ENCODE measurements around the gene PER1.

Gene PER1

GRCh38 chr17:8145811-8146210 is 6.4 kb downstream of the PER1 start:
- Histone ChIP-seq H3K36me3 (ENCODE audit: low read length) (no peaks in the 10 kb centered on the region), H3K9me2 (replicated peaks; ENCODE audit: insufficient read depth, low read length) (no peaks in the 10 kb centered on the region), H4K20me1 (ENCODE audit: low read depth, low read length) (no peaks in the 10 kb centered on the region), H3K79me2 (ENCODE audit: insufficient read depth, low read length) (no peaks in the 10 kb centered on the region), H3K4me2 (ENCODE audit: low read depth, low read length, poor library complexity, severe bottlenecking) (no peak overlapping the region), H3K4me3 (ENCODE audit: insufficient read depth, low read length, poor library complexity, severe bottlenecking) (no peak overlapping the region), H3F3A (ENCODE audit: insufficient read depth) (no peaks in the 10 kb centered on the region), H3K27me3 (ENCODE audit: low read length) (no peaks in the 10 kb centered on the region), H3K9me3 (ENCODE audit: insufficient read depth, low read length) (no peaks in the 10 kb centered on the region), H2AFZ (ENCODE audit: low read depth, low read length, severe bottlenecking) (no peak overlapping the region), H3K9ac (ENCODE audit: low read length) (no peak overlapping the region), H3K27ac (ENCODE audit: low read depth, low read length) (no peak overlapping the region)
- no peak for TF ChIP-seq EZH2phosphoT487 (conservative IDR thresholded peaks at IDR 0.05; ENCODE audit: low read length)
- TF ChIP-seq, protein P1, sequence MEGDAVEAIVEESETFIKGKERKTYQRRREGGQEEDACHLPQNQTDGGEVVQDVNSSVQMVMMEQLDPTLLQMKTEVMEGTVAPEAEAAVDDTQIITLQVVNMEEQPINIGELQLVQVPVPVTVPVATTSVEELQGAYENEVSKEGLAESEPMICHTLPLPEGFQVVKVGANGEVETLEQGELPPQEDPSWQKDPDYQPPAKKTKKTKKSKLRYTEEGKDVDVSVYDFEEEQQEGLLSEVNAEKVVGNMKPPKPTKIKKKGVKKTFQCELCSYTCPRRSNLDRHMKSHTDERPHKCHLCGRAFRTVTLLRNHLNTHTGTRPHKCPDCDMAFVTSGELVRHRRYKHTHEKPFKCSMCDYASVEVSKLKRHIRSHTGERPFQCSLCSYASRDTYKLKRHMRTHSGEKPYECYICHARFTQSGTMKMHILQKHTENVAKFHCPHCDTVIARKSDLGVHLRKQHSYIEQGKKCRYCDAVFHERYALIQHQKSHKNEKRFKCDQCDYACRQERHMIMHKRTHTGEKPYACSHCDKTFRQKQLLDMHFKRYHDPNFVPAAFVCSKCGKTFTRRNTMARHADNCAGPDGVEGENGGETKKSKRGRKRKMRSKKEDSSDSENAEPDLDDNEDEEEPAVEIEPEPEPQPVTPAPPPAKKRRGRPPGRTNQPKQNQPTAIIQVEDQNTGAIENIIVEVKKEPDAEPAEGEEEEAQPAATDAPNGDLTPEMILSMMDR (IDR thresholded peaks at IDR 0.05; ENCODE audit: insufficient read depth, low read length, poor library complexity, severe bottlenecking), result no peak

DNA sequence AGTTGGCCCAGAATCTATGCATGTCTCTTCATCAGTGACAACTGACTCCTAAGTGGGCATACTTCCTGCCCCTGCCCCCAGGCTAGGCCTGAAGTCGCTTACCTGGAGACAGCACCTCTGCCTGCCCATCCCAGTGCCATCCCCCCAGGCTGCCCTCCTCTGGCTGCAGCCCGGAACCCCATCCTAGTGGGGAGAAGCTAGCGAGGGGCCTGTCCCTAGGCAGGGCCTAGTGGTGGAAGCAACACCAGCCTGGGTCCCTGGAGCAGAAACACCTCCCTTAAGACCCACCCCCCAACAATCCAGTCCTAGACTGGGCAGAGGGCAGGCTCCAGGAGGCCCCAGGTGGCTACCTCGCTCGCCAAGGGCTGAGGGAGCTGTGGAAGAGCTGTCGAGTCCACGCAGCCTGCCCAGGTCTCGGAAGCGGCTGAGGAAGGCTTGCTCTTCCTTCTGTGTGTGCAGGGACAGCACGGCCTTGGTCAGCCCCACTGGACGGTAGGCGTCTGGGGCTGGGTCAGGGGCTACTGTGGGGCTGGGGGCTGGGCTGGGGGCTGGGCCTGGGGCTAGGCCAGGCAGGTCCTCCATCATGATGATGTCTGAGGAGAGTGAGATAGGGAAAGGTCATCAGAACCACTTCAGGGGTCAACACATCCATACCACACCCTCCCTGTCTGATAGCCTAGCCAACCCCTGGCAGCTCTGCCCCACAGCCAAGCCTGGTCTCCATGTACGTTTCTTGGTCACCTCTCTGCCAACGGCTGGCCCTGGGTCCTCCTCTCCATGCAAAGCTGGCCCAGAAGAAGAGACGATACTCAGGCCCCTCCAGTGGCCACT is 7.6 kb downstream of the PER1 start:
- no peaks in the 10 kb centered on the region for H3K9me3 ChIP-seq (ENCODE audit: insufficient read depth, low read length)
- H3K9ac ChIP-seq (ENCODE audit: low read length), result no peak overlapping the region
- no peak overlapping the region for H3K4me3 ChIP-seq (ENCODE audit: insufficient read depth, low read length, poor library complexity, severe bottlenecking)
- no peaks in the 10 kb centered on the region for H3K27me3 ChIP-seq (ENCODE audit: low read length)
- 0 out of 2 replicates have a peak, but pooled peaks cover 1% of the 10 kb centered on the region for H3F3A ChIP-seq (ENCODE audit: insufficient read depth)
- TF ChIP-seq, protein P1 (IDR thresholded peaks at IDR 0.05; ENCODE audit: insufficient read depth, low read length, poor library complexity, severe bottlenecking), result no peak
- TF ChIP-seq EZH2phosphoT487 (conservative IDR thresholded peaks at IDR 0.05; ENCODE audit: low read length), result no peak
- no peaks in the 10 kb centered on the region for H3K36me3 ChIP-seq (ENCODE audit: low read length)
- no peak overlapping the region for H3K27ac ChIP-seq (ENCODE audit: low read depth, low read length)
- no peaks in the 10 kb centered on the region for H3K79me2 ChIP-seq (ENCODE audit: insufficient read depth, low read length)
- no peak overlapping the region for H3K4me2 ChIP-seq (ENCODE audit: low read depth, low read length, poor library complexity, severe bottlenecking)
- no peaks in the 10 kb centered on the region for H3K9me2 ChIP-seq (replicated peaks; ENCODE audit: insufficient read depth, low read length)
- H2AFZ ChIP-seq (ENCODE audit: low read depth, low read length, severe bottlenecking), result no peak overlapping the region
- H4K20me1 ChIP-seq (ENCODE audit: low read depth, low read length), result no peaks in the 10 kb centered on the region

GRCh38 chr17:8143581-8144400 is 8.4 kb downstream of the PER1 start:
- H3K27me3 ChIP-seq (ENCODE audit: low read length), result no peaks in the 10 kb centered on the region
- TF ChIP-seq, protein P1 (IDR thresholded peaks at IDR 0.05; ENCODE audit: insufficient read depth, low read length, poor library complexity, severe bottlenecking), result no peak
- TF ChIP-seq EZH2phosphoT487 (conservative IDR thresholded peaks at IDR 0.05; ENCODE audit: low read length), result no peak
- H3K27ac ChIP-seq (ENCODE audit: low read depth, low read length), result no peak overlapping the region
- H3K4me3 ChIP-seq (ENCODE audit: insufficient read depth, low read length, poor library complexity, severe bottlenecking), result no peak overlapping the region
- no peak overlapping the region for H3K9ac ChIP-seq (ENCODE audit: low read length)
- no peak overlapping the region for H3K4me2 ChIP-seq (ENCODE audit: low read depth, low read length, poor library complexity, severe bottlenecking)
- H3K79me2 ChIP-seq (ENCODE audit: insufficient read depth, low read length), result no peaks in the 10 kb centered on the region
- no peaks in the 10 kb centered on the region for H3K9me3 ChIP-seq (ENCODE audit: insufficient read depth, low read length)
- no peaks in the 10 kb centered on the region for H4K20me1 ChIP-seq (ENCODE audit: low read depth, low read length)
- H3F3A ChIP-seq (ENCODE audit: insufficient read depth), result peaks cover 4% of the 10 kb centered on the region; the same call in 1 of the 2 replicates
- no peaks in the 10 kb centered on the region for H3K9me2 ChIP-seq (replicated peaks; ENCODE audit: insufficient read depth, low read length)
- no peak overlapping the region for H2AFZ ChIP-seq (ENCODE audit: low read depth, low read length, severe bottlenecking)
- H3K36me3 ChIP-seq (ENCODE audit: low read length), result no peaks in the 10 kb centered on the region
